Karpas-422 (cell line): ENCODE results near the gene ARMH1. TPM values are rescaled to one million over a fixed set of nuclear protein-coding genes. Genes with fewer than 3 reads are reported as not detected.

Source experiments
- DNase-seq: peaks from one replicate; pipeline ENCODE4 v3.0.0-alpha.2; 2015
- H2AFZ ChIP-seq: fragments of 200-600 bp; sonication (generic); 2 replicates; pipeline ENCODE4 v1.6.1; 2014; ENCODE audit warnings: antibody characterized with exemption, low read length, mixed read lengths
- H3K27ac ChIP-seq: fragments of 200-600 bp; sonication (generic); 2 replicates; pipeline ENCODE4 v1.5.1; 2014; ENCODE audit warnings: mild to moderate bottlenecking, low read length, moderate library complexity
- H3K27me3 ChIP-seq: fragments of 200-600 bp; sonication (generic); 2 replicates; pipeline ENCODE4 v1.6.1; 2014; ENCODE audit warnings: low read length, mixed read lengths
- H3K36me3 ChIP-seq: fragments of 200-600 bp; sonication (generic); 2 replicates; pipeline ENCODE4 v1.6.1; 2014; ENCODE audit warnings: low read length, mixed read lengths; ENCODE audit not compliant: insufficient read depth
- H3K4me1 ChIP-seq: fragments of 200-600 bp; sonication (generic); 2 replicates; pipeline ENCODE4 v1.6.1; 2014; ENCODE audit warnings: mild to moderate bottlenecking, low read length, mixed read lengths
- H3K4me2 ChIP-seq: fragments of 200-600 bp; sonication (generic); 2 replicates; pipeline ENCODE4 v1.6.1; 2014; ENCODE audit warnings: low read length, low read depth, mild to moderate bottlenecking; ENCODE audit not compliant: poor library complexity, severe bottlenecking
- H3K4me3 ChIP-seq: fragments of 200-600 bp; sonication (generic); 2 replicates; pipeline ENCODE4 v1.5.1; 2014; ENCODE audit warnings: mild to moderate bottlenecking, antibody characterized with exemption, low read length, mixed read lengths
- H3K79me2 ChIP-seq: fragments of 200-600 bp; sonication (generic); 2 replicates; pipeline ENCODE4 v1.6.1; 2014; ENCODE audit warnings: mild to moderate bottlenecking, low read length, mixed read lengths
- H3K9ac ChIP-seq: fragments of 200-600 bp; sonication (generic); 2 replicates; pipeline ENCODE4 v1.6.0; 2014; ENCODE audit warnings: low read length
- H3K9me2 ChIP-seq: fragments of 200-600 bp; sonication (generic), shearing (Covaris generic); replicated peaks from 2 replicates; pipeline ENCODE4 v1.6.0; 2014; ENCODE audit warnings: mild to moderate bottlenecking, low read length, moderate library complexity; ENCODE audit not compliant: insufficient read depth
- H3K9me3 ChIP-seq: fragments of 300-700, 200-600 bp; sonication (generic); 2 replicates; pipeline ENCODE4 v1.6.1; 2014; ENCODE audit warnings: low read length, mixed read lengths
- H4K20me1 ChIP-seq: fragments of 200-600 bp; sonication (generic); 2 replicates; pipeline ENCODE4 v1.6.1; 2014; ENCODE audit warnings: mild to moderate bottlenecking, antibody characterized with exemption, low read length, low read depth; ENCODE audit not compliant: insufficient read depth
- total RNA-seq: library from RNA; depleted of rRNA; stranded (reverse); fragments of >200 nt; shearing (Covaris generic); gene quantifications from 2 replicates; pipeline ENCODE4 v1.2.3, GENCODE V29; 2014; ENCODE audit warnings: low replicate concordance

The ARMH1 gene
- total RNA-seq, 1 experiment from 2014 or later: 7.7 TPM

- no peak overlapping the region for H3K9ac ChIP-seq
- no peak for DNase-seq
- no peaks in the 10 kb centered on the region for H3K79me2 ChIP-seq
- H2AFZ ChIP-seq: no peak overlapping the region
- no peaks in the 10 kb centered on the region for H3K9me2 ChIP-seq
- no peak overlapping the region for H3K4me3 ChIP-seq
- H4K20me1 ChIP-seq: no peaks in the 10 kb centered on the region
- no peaks in the 10 kb centered on the region for H3K4me1 ChIP-seq
- no peaks in the 10 kb centered on the region for H3K27me3 ChIP-seq
- no peaks in the 10 kb centered on the region for H3K9me3 ChIP-seq
- H3K4me2 ChIP-seq: no peak overlapping the region
- peaks cover 7% of the 10 kb centered on the region for H3K36me3 ChIP-seq
- H3K27ac ChIP-seq: no peak overlapping the region
Observed at GRCh38 chr1:44649788-44650158, 24.7 kb upstream of the ARMH1 start.

- peaks cover 7% of the 10 kb centered on the region; the same call in 1 of the 2 replicates for H3K36me3 ChIP-seq
Observed at GRCh38 chr1:44650159-44650831, 24.2 kb upstream of the ARMH1 start.

GRCh38 chr1:44651069-44651468, 23.4 kb upstream of the ARMH1 start:
- peaks cover 7% of the 10 kb centered on the region; the same call in 1 of the 2 replicates for H3K36me3 ChIP-seq
- H3K4me2 ChIP-seq: no peak overlapping the region
- no peak overlapping the region for H3K9ac ChIP-seq
- no peaks in the 10 kb centered on the region for H3K79me2 ChIP-seq
- H3K9me2 ChIP-seq: no peaks in the 10 kb centered on the region
- no peaks in the 10 kb centered on the region for H3K9me3 ChIP-seq
- no peak overlapping the region for H3K27ac ChIP-seq
- H3K4me1 ChIP-seq: 0 out of 2 replicates have a peak, but pooled peaks cover 2% of the 10 kb centered on the region
- no peaks in the 10 kb centered on the region for H3K27me3 ChIP-seq
- no peak overlapping the region for H2AFZ ChIP-seq
- no peaks in the 10 kb centered on the region for H4K20me1 ChIP-seq
- no peak overlapping the region for H3K4me3 ChIP-seq
- DNase-seq: no peak

More at GRCh38 chr1:44650159-44650831, 24.2 kb upstream of the ARMH1 start:
- Histone ChIP-seq H3K27ac (no peak overlapping the region), H3K27me3 (no peaks in the 10 kb centered on the region), H3K9me3 (no peaks in the 10 kb centered on the region), H4K20me1 (no peaks in the 10 kb centered on the region), H3K4me2 (no peak overlapping the region), H3K79me2 (no peaks in the 10 kb centered on the region), H3K4me1 (no peaks in the 10 kb centered on the region), H3K4me3 (no peak overlapping the region), H2AFZ (no peak overlapping the region), H3K9me2 (no peaks in the 10 kb centered on the region), H3K9ac (no peak overlapping the region)
- DNase-seq: no peak

GRCh38 chr1:44652445-44653106, 21.9 kb upstream of the ARMH1 start:
- H3K36me3 ChIP-seq: 0 out of 2 replicates have a peak, but pooled peaks cover 2% of the 10 kb centered on the region
- H4K20me1 ChIP-seq: no peaks in the 10 kb centered on the region
- H3K9me3 ChIP-seq: no peaks in the 10 kb centered on the region
- no peak overlapping the region for H3K4me2 ChIP-seq
- H3K4me3 ChIP-seq: no peak overlapping the region
- H3K27me3 ChIP-seq: no peaks in the 10 kb centered on the region
- no peaks in the 10 kb centered on the region for H3K79me2 ChIP-seq
- peaks cover 10% of the 10 kb centered on the region for H3K4me1 ChIP-seq
- DNase-seq: peak; percentile 90
- H3K27ac ChIP-seq: no peak overlapping the region
- no peak overlapping the region for H2AFZ ChIP-seq
- no peak overlapping the region for H3K9ac ChIP-seq
- H3K9me2 ChIP-seq: no peaks in the 10 kb centered on the region

- Histone ChIP-seq H3K4me1 (peaks cover 10% of the 10 kb centered on the region), H3K9me3 (no peaks in the 10 kb centered on the region), H3K9me2 (no peaks in the 10 kb centered on the region), H3K36me3 (0 out of 2 replicates have a peak, but pooled peaks cover 2% of the 10 kb centered on the region), H3K79me2 (no peaks in the 10 kb centered on the region), H3K9ac (no peak overlapping the region), H4K20me1 (no peaks in the 10 kb centered on the region), H2AFZ (no peak overlapping the region), H3K4me2 (no peak overlapping the region), H3K27ac (no peak overlapping the region), H3K27me3 (no peaks in the 10 kb centered on the region), H3K4me3 (no peak overlapping the region)
- DNase-seq: no peak
Observed at GRCh38 chr1:44653107-44653964, 21.2 kb upstream of the ARMH1 start.

GRCh38 chr1:44654621-44655187, 19.8 kb upstream of the ARMH1 start:
- no peak overlapping the region for H3K9ac ChIP-seq
- H2AFZ ChIP-seq: no peak overlapping the region
- H3K4me1 ChIP-seq: peaks cover 10% of the 10 kb centered on the region
- H3K9me3 ChIP-seq: no peaks in the 10 kb centered on the region
- no peak overlapping the region for H3K27ac ChIP-seq
- H3K27me3 ChIP-seq: no peaks in the 10 kb centered on the region
- no peak for DNase-seq
- H3K79me2 ChIP-seq: no peaks in the 10 kb centered on the region
- 0 out of 2 replicates have a peak, but pooled peaks cover 2% of the 10 kb centered on the region for H3K36me3 ChIP-seq
- H3K4me2 ChIP-seq: no peak overlapping the region
- no peaks in the 10 kb centered on the region for H3K9me2 ChIP-seq
- H4K20me1 ChIP-seq: no peaks in the 10 kb centered on the region
- no peak overlapping the region for H3K4me3 ChIP-seq

GRCh38 chr1:44655609-44656008, 18.9 kb upstream of the ARMH1 start:
- no peaks in the 10 kb centered on the region for H3K9me3 ChIP-seq
- H2AFZ ChIP-seq: no peak overlapping the region
- H3K27me3 ChIP-seq: no peaks in the 10 kb centered on the region
- H3K4me2 ChIP-seq: no peak overlapping the region
- H3K79me2 ChIP-seq: no peaks in the 10 kb centered on the region
- H3K9ac ChIP-seq: no peak overlapping the region
- 0 out of 2 replicates have a peak, but pooled peaks cover 2% of the 10 kb centered on the region for H3K36me3 ChIP-seq
- no peak overlapping the region for H3K27ac ChIP-seq
- peaks cover 10% of the 10 kb centered on the region for H3K4me1 ChIP-seq
- no peaks in the 10 kb centered on the region for H3K9me2 ChIP-seq
- H4K20me1 ChIP-seq: no peaks in the 10 kb centered on the region
- H3K4me3 ChIP-seq: no peak overlapping the region
- DNase-seq: peak; percentile 63

GRCh38 chr1:44659566-44659965, 14.9 kb upstream of the ARMH1 start:
- no peaks in the 10 kb centered on the region for H3K79me2 ChIP-seq

More at GRCh38 chr1:44659566-44659965, 14.9 kb upstream of the ARMH1 start:
- no peaks in the 10 kb centered on the region for H3K27me3 ChIP-seq
- no peak overlapping the region for H3K4me3 ChIP-seq
- no peaks in the 10 kb centered on the region for H3K36me3 ChIP-seq
- H3K9ac ChIP-seq: no peak overlapping the region
- H4K20me1 ChIP-seq: no peaks in the 10 kb centered on the region
- H3K9me3 ChIP-seq: no peaks in the 10 kb centered on the region
- peaks cover 14% of the 10 kb centered on the region for H3K4me1 ChIP-seq
- H3K27ac ChIP-seq: no peak overlapping the region
- no peak overlapping the region for H2AFZ ChIP-seq
- H3K9me2 ChIP-seq: no peaks in the 10 kb centered on the region
- no peak overlapping the region for H3K4me2 ChIP-seq
- DNase-seq: no peak
